Right lung (tissue), 5 donors: ENCODE data around the gene SERPINA10. TPM values are rescaled to one million over a fixed set of nuclear protein-coding genes. Genes with fewer than 3 reads are reported as not detected.
"Not testable (repeated sequence)": the region's sequence is repeated elsewhere in the genome, so short reads cannot be mapped to it uniquely, and the experiment has no call there.

ENCODE experiments used
- DNase-seq, 2 donors: peaks; one replicate each; pipeline ENCODE4 v3.0.0-alpha.2; 2013
- polyA plus RNA-seq, 5 donors: library from polyadenylated mRNA; unstranded; fragments of 120-200 nt; gene quantifications; one replicate each; pipeline versions ENCODE4 v1.2.1 to v1.2.3, GENCODE V29; 2013; ENCODE audit warnings: inconsistent platforms in 1 of 5, low replicate concordance in 1 of 5; ENCODE audit not compliant: insufficient read length in 5 of 5, insufficient read depth in 1 of 5

Gene SERPINA10
- polyA plus RNA-seq, 5 donors, result 0.05 to 0.39 (median 0.08) TPM

- no peak for DNase-seq
Observed at GRCh38 chr14:94313991-94314655, 21.1 kb upstream of the SERPINA10 start.

- no peak for DNase-seq
Observed at GRCh38 chr14:94312481-94313246, 19.6 kb upstream of the SERPINA10 start.

GRCh38 chr14:94310248-94310647, 17.2 kb upstream of the SERPINA10 start:
- DNase-seq, result no peak

- no peak for DNase-seq
Observed at GRCh38 chr14:94309721-94310120, 16.7 kb upstream of the SERPINA10 start.

GRCh38 chr14:94307410-94307992, 14.4 kb upstream of the SERPINA10 start:
- DNase-seq, result no peak

- DNase-seq, result no peak
Observed at GRCh38 chr14:94306047-94306978, 13.2 kb upstream of the SERPINA10 start.

- DNase-seq, result no peak
Observed at GRCh38 chr14:94305620-94306019, 12.6 kb upstream of the SERPINA10 start.

- DNase-seq, result no peak
Observed at GRCh38 chr14:94304243-94304642, 11.2 kb upstream of the SERPINA10 start.

- DNase-seq, result no peak
Observed at GRCh38 chr14:94303111-94303510, 10.0 kb upstream of the SERPINA10 start.

- DNase-seq, result no peak
Observed at GRCh38 chr14:94298130-94298529, 5.1 kb upstream of the SERPINA10 start.

- not testable (repeated sequence) for DNase-seq
Observed at GRCh38 chr14:94296181-94296545, 3.1 kb upstream of the SERPINA10 start.

- no peak for DNase-seq
Observed at GRCh38 chr14:94295360-94296180, 2.5 kb upstream of the SERPINA10 start.

- DNase-seq, result no peak
Observed at GRCh38 chr14:94293578-94293924, 483 bp upstream of the SERPINA10 start.

- no peak for DNase-seq
Observed at GRCh38 chr14:94292526-94292871, 569 bp downstream of the SERPINA10 start.

GRCh38 chr14:94291906-94292525, 1.1 kb downstream of the SERPINA10 start:
- DNase-seq, result no peak

- DNase-seq, result no peak
Observed at GRCh38 chr14:94291159-94291905, 1.7 kb downstream of the SERPINA10 start.

- DNase-seq, result no peak
Observed at GRCh38 chr14:94290197-94290596, 2.9 kb downstream of the SERPINA10 start.

- no peak for DNase-seq
Observed at GRCh38 chr14:94288610-94289465, 4.2 kb downstream of the SERPINA10 start.

- DNase-seq, result no peak
Observed at GRCh38 chr14:94285158-94285557, 7.9 kb downstream of the SERPINA10 start.
